GM21515 (cell line): ENCODE measurements around the gene PRDM7.

Source experiments
- ATAC-seq: cut with Tn5 transposase; IDR thresholded peaks from one replicate; pipeline ENCODE4 v1.9.1; 2021; ENCODE audit not compliant: unreplicated experiment

The PRDM7 gene

GRCh38 chr16:90037276-90037675 lies 39.9 kb downstream of the PRDM7 start:
- no peak for ATAC-seq

- no peak for ATAC-seq
Observed at GRCh38 chr16:90035902-90036301, 41.2 kb downstream of the PRDM7 start.

- ATAC-seq = no peak
Observed at GRCh38 chr16:90034504-90034903, 42.6 kb downstream of the PRDM7 start.

GRCh38 chr16:90033387-90033786 lies 43.7 kb downstream of the PRDM7 start:
- ATAC-seq = no peak

- no peak for ATAC-seq
Observed at GRCh38 chr16:90032674-90033331, 44.3 kb downstream of the PRDM7 start.

GRCh38 chr16:90031931-90032673 lies 45.0 kb downstream of the PRDM7 start:
- ATAC-seq = no peak

- no peak for ATAC-seq
Observed at GRCh38 chr16:90031186-90031930, 45.8 kb downstream of the PRDM7 start.

- no peak for ATAC-seq
Observed at GRCh38 chr16:90028985-90029384, 48.1 kb downstream of the PRDM7 start.

GRCh38 chr16:90027611-90028010 lies 49.5 kb downstream of the PRDM7 start:
- no peak for ATAC-seq

GRCh38 chr16:90026135-90026534 lies 51.0 kb downstream of the PRDM7 start:
- no peak for ATAC-seq

- ATAC-seq = no peak
Observed at GRCh38 chr16:90023078-90023447, 54.1 kb downstream of the PRDM7 start.

GRCh38 chr16:90022209-90023077 lies 54.7 kb downstream of the PRDM7 start:
- no peak for ATAC-seq

- no peak for ATAC-seq
Observed at GRCh38 chr16:90020838-90021382, 56.2 kb downstream of the PRDM7 start.

- ATAC-seq = no peak
Observed at GRCh38 chr16:90020260-90020837, 56.8 kb downstream of the PRDM7 start.

- ATAC-seq = no peak
Observed at GRCh38 chr16:90019543-90020259, 57.4 kb downstream of the PRDM7 start.

GRCh38 chr16:90018652-90019542 lies 58.2 kb downstream of the PRDM7 start, which contains the start of gene DBNDD1:
TSS of gene DBNDD1 (minus strand) at chr16:90019456. CDS start at chr16:90019341, 115 bp downstream.
- no peak for ATAC-seq

- no peak for ATAC-seq
Observed at GRCh38 chr16:90018297-90018651, 58.9 kb downstream of the PRDM7 start.

- ATAC-seq = no peak
Observed at GRCh38 chr16:90016339-90016950, 60.7 kb downstream of the PRDM7 start.
